ENCODE data around the gene RS1.

DNA sequence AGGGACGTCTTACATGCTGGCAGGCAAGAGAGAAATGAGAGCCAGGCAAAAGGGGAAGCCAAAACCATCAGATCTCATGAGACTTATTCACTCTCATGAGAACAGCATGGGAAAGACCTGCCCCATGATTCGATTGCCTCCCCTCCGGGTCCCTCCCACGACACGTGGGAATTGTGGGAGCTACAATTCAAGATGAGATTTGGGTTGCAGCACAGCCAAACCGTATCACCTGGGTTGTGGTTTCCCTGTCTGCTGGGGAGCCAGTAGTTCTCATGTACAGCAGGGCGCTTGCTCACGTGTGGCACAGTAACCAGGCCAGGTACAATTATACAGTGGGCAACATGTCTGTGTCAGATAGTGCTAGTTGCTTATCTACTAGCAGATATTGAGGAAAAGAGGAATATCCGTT, 11.1 kb upstream of the RS1 start:
- TF ChIP-seq, protein P1, sequence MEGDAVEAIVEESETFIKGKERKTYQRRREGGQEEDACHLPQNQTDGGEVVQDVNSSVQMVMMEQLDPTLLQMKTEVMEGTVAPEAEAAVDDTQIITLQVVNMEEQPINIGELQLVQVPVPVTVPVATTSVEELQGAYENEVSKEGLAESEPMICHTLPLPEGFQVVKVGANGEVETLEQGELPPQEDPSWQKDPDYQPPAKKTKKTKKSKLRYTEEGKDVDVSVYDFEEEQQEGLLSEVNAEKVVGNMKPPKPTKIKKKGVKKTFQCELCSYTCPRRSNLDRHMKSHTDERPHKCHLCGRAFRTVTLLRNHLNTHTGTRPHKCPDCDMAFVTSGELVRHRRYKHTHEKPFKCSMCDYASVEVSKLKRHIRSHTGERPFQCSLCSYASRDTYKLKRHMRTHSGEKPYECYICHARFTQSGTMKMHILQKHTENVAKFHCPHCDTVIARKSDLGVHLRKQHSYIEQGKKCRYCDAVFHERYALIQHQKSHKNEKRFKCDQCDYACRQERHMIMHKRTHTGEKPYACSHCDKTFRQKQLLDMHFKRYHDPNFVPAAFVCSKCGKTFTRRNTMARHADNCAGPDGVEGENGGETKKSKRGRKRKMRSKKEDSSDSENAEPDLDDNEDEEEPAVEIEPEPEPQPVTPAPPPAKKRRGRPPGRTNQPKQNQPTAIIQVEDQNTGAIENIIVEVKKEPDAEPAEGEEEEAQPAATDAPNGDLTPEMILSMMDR (IDR thresholded peaks at IDR 0.05; ENCODE audit: insufficient read depth, low read depth, low read length), result no peak
- TF ChIP-seq EZH2 (IDR thresholded peaks at IDR 0.05; ENCODE audit: insufficient read depth, low read length), result no peak

All from astrocyte (in vitro differentiated cells and primary cell).